A549 treated with RU486 at 1 μM for 4 hours (cell line): ENCODE results near the gene CSTA. TPM values are rescaled to one million over a fixed set of nuclear protein-coding genes. Genes with fewer than 3 reads are reported as not detected.

Experiments
- total RNA-seq: library from RNA; stranded (reverse); fragments of 200-300 nt; extraction: Qiagen RNA extraction; gene quantifications from 5 replicates; pipeline ENCODE4 v1.2.3, GENCODE V29; 2022; ENCODE audit warnings: low read depth

Gene CSTA
- 0.73 to 1.9 TPM (median 0.97 TPM) in 5 replicates for total RNA-seq

GRCh38 chr3:122324871-122325323 is at the start of gene CSTA:
Gene CSTA (plus strand): TSS chr3:122325248. CDS start chr3:122325293, 45 bp downstream.

GRCh38 chr3:122382888-122383666 is 58.0 kb downstream of the CSTA start, which contains the start of gene MIX23:
Gene MIX23 (minus strand): TSS chr3:122383231. CDS start chr3:122383224, 7 bp downstream.

GRCh38 chr3:122383771-122384697 is 59.0 kb downstream of the CSTA start, which contains the start of gene FAM162A:
Gene FAM162A (plus strand): TSS chr3:122384182. CDS start chr3:122384266, 84 bp downstream.

Other genes starting within 250 kb of the CSTA start
- gene CASR, start 141.6 kb upstream of the CSTA start, total RNA-seq, result not detected in 5 replicates
- gene MIX23, start 58.0 kb downstream of the CSTA start, total RNA-seq, result 49.8 to 79.3 TPM (median 55.4 TPM) in 5 replicates
- 33.7 to 40.0 TPM (median 38.6 TPM) in 5 replicates for gene FAM162A, start 58.9 kb downstream of the CSTA start, total RNA-seq
- gene WDR5B, start 90.8 kb downstream of the CSTA start, total RNA-seq, result 1.8 to 3.5 TPM (median 3.0 TPM) in 5 replicates
- gene KPNA1, start 189.7 kb downstream of the CSTA start, total RNA-seq, result 55.3 to 67.2 TPM (median 62.3 TPM) in 5 replicates
- 5.0 to 5.9 TPM (median 5.4 TPM) in 5 replicates for gene PARP9, start 239.1 kb downstream of the CSTA start, total RNA-seq
- 6.0 to 9.4 TPM (median 8.1 TPM) in 5 replicates for gene DTX3L, start 239.1 kb downstream of the CSTA start, total RNA-seq